MG63 (cell line): ENCODE results near the gene ARID3A. TPM values are rescaled to one million over a fixed set of nuclear protein-coding genes. Genes with fewer than 3 reads are reported as not detected.
A peak's percentile ranks its signal among the peaks of the same experiment; 100 is the strongest.

Experiments
- DNase-seq: peaks from one replicate; pipeline ENCODE4 v3.0.0-alpha.2; 2020
- H3K27me3 ChIP-seq: fragments of 250-450 bp; sonication (Bioruptor Pico); 2 replicates; pipeline ENCODE4 v1.5.1; 2020; ENCODE audit warnings: mild to moderate bottlenecking, moderate library complexity
- H3K36me3 ChIP-seq: fragments of 250-450 bp; sonication (Bioruptor Pico); 2 replicates; pipeline ENCODE4 v1.5.1; 2020; ENCODE audit warnings: mild to moderate bottlenecking, moderate library complexity
- H3K4me3 ChIP-seq: fragments of 250-450 bp; sonication (Bioruptor Pico); 2 replicates; pipeline ENCODE4 v1.5.1; 2020; ENCODE audit warnings: mild to moderate bottlenecking, moderate library complexity
- H3K9me3 ChIP-seq: fragments of 250-450 bp; sonication (Bioruptor Pico); 2 replicates; pipeline ENCODE4 v1.5.1; 2020; ENCODE audit warnings: mild to moderate bottlenecking, moderate library complexity
- total RNA-seq: library from RNA; depleted of rRNA; stranded (reverse); fragments of >200 nt; shearing (Covaris generic); gene quantifications from 2 replicates; pipeline ENCODE4 v1.2.3, GENCODE V29; 2014; ENCODE audit warnings: low replicate concordance

Gene ARID3A
- total RNA-seq, 1 experiment from 2014 or later, result 6.6 TPM

DNA sequence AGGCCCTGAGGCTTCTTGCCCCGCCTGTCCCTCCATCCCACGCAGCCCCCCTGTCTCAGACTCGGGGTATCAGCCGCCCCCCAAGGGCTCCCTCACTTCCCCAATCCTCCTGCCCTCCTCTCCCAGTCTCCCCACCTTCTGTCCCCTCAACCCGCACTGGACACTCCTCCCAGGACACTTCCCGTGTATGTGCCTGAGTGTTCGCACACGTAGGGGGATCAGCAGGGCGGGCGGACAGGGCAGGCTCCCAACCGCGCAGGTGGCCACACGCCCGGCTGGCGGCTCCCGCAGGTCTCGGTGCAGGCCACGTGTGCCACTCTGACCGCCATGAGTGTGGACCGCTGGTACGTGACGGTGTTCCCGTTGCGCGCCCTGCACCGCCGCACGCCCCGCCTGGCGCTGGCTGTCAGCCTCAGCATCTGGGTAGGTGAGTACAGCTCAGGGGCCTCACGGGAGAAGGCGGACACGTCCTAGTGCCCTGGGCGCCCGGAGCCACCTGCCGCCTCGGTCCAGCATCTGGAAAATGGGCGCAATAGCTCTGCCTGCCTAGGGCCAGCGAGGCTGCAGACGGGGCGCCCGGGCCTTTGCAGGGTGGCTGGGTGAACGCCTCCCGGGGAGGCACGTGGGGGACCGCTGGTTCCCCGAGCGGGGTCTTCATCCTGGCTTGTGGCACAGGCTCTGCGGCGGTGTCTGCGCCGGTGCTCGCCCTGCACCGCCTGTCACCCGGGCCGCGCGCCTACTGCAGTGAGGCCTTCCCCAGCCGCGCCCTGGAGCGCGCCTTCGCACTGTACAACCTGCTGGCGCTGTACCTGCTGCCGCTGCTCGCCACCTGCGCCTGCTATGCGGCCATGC, 6.4 kb upstream of the ARID3A start:
- H3K27me3 ChIP-seq, result peaks cover 3% of the 10 kb centered on the region; the same call in 1 of the 2 replicates
- no peaks in the 10 kb centered on the region for H3K36me3 ChIP-seq
- no peak overlapping the region for H3K4me3 ChIP-seq
- H3K9me3 ChIP-seq, result no peaks in the 10 kb centered on the region
- no peak for DNase-seq

DNA sequence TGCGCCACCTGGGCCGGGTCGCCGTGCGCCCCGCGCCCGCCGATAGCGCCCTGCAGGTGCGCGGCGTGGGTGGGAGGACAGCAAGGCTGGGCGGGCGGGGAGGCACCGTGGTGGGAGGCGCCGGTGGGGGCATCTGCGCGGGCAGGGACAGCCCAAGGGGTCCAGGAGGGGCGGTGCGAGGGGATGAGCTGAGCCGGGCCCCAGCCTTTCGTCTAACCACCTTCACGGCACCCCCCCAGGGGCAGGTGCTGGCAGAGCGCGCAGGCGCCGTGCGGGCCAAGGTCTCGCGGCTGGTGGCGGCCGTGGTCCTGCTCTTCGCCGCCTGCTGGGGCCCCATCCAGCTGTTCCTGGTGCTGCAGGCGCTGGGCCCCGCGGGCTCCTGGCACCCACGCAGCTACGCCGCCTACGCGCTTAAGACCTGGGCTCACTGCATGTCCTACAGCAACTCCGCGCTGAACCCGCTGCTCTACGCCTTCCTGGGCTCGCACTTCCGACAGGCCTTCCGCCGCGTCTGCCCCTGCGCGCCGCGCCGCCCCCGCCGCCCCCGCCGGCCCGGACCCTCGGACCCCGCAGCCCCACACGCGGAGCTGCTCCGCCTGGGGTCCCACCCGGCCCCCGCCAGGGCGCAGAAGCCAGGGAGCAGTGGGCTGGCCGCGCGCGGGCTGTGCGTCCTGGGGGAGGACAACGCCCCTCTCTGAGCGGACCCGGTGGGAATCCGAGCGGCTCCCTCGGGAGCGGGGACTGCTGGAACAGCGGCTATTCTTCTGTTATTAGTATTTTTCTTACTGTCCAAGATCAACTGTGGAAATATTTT, 5.6 kb upstream of the ARID3A start:
- Histone ChIP-seq H3K9me3 (no peaks in the 10 kb centered on the region), H3K27me3 (peaks cover 3% of the 10 kb centered on the region; the same call in 1 of the 2 replicates), H3K36me3 (no peaks in the 10 kb centered on the region), H3K4me3 (no peak overlapping the region)
- DNase-seq, result no peak

DNA sequence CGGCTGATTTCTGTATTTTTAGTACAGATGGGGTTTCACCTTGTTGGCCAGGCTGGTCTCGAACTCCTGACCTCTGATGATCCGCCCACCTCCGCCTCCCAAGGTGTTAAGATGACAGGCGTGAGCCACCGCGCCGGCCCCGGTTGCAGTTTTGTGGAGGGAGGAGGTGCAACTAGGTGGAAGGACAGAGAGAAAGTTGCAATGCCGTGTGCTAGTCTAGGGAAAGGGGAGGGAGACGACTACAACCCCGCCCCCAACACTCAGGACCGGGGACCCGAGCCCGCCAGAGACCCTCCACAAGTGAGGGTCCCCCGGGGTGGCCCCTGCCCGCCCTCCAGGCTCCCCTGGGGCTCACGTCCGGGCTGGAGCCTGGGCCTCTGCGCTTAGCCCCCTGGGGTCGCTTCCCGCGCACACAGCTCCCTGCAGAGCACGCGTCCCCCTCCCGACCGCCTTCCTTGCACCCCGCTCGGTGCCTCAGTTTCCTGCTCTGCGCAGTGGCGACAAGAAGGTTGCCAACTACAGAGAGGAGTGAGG, 1.2 kb upstream of the ARID3A start:
- Histone ChIP-seq H3K4me3 (peak overlapping the region; percentile 64), H3K27me3 (no peaks in the 10 kb centered on the region), H3K36me3 (no peaks in the 10 kb centered on the region), H3K9me3 (no peaks in the 10 kb centered on the region)
- DNase-seq, result no peak

DNA sequence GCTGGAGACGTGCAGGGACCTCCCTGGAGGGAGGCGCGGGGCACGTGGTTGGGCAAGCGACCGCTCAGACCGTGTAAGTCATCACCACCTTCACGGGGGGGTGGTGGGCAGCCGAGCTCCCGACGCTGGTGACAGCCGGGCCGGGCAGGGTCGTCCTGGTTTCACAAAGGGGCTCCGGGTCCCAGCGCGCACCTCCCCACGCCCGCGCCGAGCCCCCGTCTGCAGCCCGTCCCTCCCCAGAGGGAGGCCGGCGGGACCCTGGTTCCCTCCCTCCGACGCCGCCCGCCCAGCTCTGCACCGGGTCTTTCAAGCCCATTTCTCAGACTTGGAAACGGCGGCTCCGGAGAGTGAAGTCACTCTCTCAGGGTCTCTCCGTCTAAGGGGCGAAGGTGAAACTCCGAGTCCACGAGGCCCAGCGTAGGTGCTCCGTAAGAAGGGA, 729 bp upstream of the ARID3A start:
- DNase-seq, result peak; percentile 30
- Histone ChIP-seq H3K9me3 (no peaks in the 10 kb centered on the region), H3K36me3 (no peaks in the 10 kb centered on the region), H3K4me3 (peak overlapping the region; percentile 64), H3K27me3 (no peaks in the 10 kb centered on the region)

DNA sequence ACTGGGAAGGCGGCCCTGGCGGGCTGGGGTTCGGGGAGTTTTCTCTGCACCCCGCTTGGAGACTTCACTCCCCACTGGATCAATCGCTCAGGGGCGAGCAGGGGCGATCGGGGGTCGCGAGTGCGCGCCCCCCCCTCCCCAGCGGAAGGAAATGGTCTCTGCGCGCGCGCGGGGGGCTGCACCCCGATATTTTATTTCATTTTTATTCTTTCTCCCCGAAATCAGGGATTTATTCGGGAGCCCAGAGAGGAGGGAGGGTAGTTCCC, 421 bp downstream of the ARID3A start:
- DNase-seq, result no peak
- Histone ChIP-seq H3K9me3 (no peaks in the 10 kb centered on the region), H3K27me3 (no peaks in the 10 kb centered on the region), H3K36me3 (no peaks in the 10 kb centered on the region), H3K4me3 (peak overlapping the region; percentile 64)

DNA sequence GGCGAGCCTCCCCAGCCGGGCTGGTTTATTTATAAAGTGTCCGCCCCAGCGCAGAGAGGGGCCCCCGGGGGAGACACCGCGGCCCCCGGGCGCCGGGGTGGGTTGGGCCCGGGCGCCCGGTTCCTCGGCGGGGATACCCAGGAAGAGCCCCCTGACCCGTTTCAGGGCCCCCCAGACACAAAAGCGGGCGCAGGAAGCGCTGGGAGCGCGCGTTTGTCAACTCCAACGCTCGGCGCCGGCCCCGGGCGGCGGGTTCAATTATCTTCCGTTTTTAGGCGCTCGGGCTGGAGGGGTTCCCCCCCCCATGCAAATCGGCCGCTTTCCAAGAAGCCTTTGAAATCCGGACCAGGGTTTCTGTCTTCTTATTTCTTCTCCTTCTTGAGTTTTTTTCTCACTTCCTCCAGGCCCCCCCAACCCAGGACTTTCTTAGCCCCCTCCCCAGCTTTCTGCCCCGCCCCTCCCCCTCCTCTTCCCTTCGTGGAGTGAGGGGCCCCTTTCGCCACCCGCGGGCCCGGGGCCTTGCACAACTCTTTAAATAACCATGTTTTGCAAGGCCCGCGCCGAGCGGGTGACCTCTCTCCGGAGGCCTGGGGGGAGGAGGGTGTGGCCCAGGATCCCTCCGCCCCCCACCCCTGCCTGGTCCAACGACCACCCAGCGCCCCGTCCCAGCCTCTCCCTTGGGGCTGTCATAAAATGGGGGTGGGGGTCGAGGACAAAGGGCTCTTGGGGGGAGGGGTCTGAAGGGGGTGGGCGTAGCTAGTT, 935 bp downstream of the ARID3A start:
- peak; percentile 28 for DNase-seq
- Histone ChIP-seq H3K4me3 (peak overlapping the region; percentile 64), H3K27me3 (no peaks in the 10 kb centered on the region), H3K9me3 (no peaks in the 10 kb centered on the region), H3K36me3 (no peaks in the 10 kb centered on the region)

DNA sequence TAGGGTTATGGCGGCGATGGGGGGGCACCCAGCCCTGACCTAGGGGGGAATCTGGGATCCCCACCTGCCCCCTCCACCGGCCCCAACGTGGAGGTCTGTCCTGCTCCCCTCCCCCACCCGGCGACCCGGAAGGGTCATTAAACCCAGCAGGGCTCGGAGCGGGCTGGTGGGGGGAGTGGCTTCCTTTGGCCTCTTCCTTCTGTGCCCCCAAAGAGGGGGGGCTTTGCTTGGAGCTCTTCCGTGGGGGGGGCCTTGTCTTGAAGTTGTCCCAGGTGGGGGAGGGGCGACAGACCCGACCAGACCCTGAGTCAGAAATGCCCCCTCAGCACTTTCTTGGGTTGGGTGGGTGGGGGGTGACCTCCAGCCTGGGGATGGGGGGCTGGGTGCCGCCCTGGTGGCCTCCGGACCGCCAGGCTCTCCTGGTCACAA, 1.5 kb downstream of the ARID3A start:
- Histone ChIP-seq H3K36me3 (no peaks in the 10 kb centered on the region), H3K9me3 (no peaks in the 10 kb centered on the region), H3K4me3 (no peak overlapping the region; the same call in 1 of the 2 replicates), H3K27me3 (no peaks in the 10 kb centered on the region)
- no peak for DNase-seq

DNA sequence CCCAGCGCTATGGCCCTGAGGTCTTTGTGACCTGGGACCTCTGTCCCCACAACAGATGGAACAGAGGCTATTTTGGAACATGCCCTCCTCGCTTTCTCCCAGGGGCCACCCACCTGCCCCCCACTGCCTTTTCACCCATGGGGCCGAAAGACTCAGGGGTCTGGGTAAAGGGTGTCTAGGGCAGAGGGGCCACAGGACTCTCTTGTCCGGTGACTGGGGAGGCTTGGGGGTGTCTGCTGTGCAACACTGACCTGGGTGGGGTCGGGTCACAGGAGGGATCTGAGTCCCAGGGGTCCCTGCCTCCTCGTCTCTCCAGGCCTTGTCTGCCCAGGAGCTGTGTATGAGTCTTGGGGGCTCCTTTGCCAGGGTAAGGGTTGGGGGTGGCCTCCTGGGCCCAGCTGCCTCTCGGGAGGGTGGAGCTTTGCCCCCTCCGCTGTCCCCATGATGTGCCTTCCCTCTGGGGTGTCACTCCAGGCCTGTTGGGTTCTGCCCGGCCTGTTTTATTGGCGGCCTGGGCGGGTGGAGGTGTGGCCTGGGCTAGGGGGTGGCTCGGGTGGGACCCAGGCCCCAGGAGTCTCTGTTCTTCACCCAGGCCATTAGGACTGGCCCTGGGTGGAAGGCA, 2.1 kb downstream of the ARID3A start:
- no peaks in the 10 kb centered on the region for H3K27me3 ChIP-seq
- no peaks in the 10 kb centered on the region for H3K9me3 ChIP-seq
- H3K4me3 ChIP-seq, result no peak overlapping the region
- DNase-seq, result no peak
- H3K36me3 ChIP-seq, result no peaks in the 10 kb centered on the region

DNA sequence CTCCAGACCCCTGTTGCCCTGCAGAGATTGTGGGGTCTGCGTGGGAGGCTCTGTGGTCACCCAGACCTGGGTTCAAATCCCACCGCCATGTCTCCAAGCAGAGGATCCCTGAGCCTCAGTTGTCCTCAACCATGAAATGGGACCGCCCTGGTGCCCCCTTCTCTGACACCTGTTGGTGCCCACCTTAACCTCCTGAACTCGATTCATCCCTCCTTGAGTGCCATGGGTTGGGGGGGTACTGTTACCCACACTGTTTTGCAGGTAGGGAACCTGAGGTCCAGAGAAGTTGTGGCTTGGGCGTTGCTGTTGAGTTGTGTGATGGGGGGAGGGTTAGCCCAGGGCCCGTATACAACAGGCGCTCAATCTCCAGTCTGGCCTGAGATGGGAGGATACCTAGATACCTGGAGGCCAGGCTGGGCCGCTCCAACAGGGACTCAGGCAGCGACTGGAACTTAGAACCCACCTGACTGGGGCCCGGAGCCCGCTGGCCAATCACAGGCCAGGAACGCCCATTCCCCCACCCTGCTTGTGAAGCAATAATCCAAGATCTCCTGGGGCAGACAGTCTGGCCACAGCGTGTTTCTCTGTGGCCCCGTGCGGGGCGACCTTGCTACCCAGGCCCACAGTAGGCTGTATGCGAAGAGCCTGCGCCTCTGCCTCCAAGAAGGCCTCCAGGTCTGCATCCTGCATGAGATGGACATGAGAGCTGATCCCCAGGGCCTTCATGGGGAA, 2.8 kb downstream of the ARID3A start:
- H3K4me3 ChIP-seq, result no peak overlapping the region
- no peaks in the 10 kb centered on the region for H3K27me3 ChIP-seq
- DNase-seq, result no peak
- no peaks in the 10 kb centered on the region for H3K9me3 ChIP-seq
- no peaks in the 10 kb centered on the region for H3K36me3 ChIP-seq

DNA sequence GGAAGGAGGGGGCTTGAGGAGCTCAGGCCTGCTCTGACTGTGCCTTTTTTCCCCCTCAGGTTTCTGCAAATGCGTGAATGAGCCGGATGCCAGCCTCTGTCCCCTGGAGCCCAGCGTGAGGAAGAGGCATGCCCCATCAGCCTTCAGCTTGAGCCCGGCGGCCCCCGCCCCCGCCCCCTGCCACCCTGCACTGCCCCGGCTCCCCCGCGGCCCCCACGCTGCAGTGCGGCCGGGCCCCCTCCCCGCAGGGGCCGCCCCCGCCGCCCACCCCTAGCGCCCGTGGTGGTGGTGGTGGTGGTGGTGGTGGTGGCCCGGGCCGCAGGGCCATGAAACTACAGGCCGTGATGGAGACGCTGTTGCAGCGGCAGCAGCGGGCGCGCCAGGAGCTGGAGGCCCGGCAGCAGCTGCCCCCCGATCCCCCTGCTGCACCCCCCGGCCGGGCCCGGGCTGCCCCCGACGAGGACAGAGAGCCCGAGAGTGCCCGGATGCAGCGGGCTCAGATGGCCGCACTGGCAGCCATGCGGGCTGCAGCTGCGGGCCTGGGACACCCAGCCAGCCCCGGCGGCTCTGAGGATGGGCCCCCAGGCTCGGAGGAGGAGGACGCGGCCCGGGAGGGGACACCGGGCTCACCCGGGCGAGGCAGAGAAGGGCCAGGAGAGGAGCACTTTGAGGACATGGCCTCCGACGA, 3.5 kb downstream of the ARID3A start:
- no peak for DNase-seq
- H3K4me3 ChIP-seq, result no peak overlapping the region
- no peaks in the 10 kb centered on the region for H3K9me3 ChIP-seq
- H3K27me3 ChIP-seq, result no peaks in the 10 kb centered on the region
- H3K36me3 ChIP-seq, result no peaks in the 10 kb centered on the region

DNA sequence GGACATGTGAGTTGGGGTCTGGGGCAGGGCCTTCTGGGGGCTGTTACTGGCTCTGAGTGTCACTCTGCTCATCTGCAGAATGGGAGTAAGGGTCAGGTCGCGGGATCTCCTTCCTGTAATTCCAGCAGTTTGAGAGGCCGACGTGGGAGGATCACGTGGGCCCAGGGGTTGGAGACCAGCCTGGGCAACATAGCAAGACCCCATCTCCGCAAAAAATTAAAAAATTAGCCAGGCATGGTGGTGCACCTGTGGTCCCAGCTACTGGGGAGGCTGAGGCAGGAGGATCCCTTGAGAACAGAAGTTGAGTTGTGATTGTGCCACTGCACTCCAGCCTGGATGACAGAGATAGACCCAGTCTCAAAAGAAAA, 4.0 kb downstream of the ARID3A start:
- H3K27me3 ChIP-seq, result no peaks in the 10 kb centered on the region
- H3K9me3 ChIP-seq, result no peaks in the 10 kb centered on the region
- DNase-seq, result no peak
- no peaks in the 10 kb centered on the region for H3K36me3 ChIP-seq
- no peak overlapping the region for H3K4me3 ChIP-seq

DNA sequence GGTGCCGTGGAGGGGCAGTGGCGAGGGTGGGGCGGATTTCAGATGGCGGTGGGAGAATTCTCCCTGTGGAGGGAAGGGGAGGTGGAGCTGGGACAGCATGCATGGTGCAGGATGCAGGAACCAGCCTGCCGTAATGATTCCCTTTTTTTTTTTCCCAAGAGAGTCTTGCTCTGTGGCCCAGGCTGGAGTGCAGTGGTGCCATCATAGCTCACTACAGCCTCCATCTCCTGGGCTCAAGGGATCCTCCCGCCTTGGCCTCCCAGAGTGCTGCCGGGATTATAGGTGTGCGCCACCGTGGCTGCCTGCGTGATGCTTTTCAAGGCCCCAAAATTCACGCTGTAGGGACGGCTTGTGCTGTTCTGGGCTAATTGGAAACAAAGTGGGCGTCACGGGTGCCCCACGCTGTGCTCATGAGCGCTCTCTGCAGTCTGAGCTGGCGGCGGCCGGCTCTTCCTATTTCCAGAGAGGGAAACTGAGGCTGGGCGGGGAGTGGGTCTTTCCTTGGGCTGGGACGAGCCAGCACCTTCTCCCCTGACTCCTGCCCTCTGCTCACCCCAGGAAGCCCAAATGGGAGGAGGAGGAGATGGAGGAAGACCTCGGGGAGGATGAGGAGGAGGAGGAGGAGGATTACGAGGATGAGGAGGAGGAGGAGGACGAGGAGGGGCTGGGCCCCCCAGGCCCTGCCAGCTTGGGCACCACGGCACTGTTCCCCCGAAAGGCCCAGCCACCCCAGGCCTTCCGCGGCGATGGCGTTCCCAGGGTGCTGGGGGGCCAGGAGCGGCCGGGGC, 6.2 kb downstream of the ARID3A start:
- no peaks in the 10 kb centered on the region for H3K36me3 ChIP-seq
- H3K9me3 ChIP-seq, result no peaks in the 10 kb centered on the region
- H3K4me3 ChIP-seq, result no peak overlapping the region
- no peaks in the 10 kb centered on the region for H3K27me3 ChIP-seq
- no peak for DNase-seq

DNA sequence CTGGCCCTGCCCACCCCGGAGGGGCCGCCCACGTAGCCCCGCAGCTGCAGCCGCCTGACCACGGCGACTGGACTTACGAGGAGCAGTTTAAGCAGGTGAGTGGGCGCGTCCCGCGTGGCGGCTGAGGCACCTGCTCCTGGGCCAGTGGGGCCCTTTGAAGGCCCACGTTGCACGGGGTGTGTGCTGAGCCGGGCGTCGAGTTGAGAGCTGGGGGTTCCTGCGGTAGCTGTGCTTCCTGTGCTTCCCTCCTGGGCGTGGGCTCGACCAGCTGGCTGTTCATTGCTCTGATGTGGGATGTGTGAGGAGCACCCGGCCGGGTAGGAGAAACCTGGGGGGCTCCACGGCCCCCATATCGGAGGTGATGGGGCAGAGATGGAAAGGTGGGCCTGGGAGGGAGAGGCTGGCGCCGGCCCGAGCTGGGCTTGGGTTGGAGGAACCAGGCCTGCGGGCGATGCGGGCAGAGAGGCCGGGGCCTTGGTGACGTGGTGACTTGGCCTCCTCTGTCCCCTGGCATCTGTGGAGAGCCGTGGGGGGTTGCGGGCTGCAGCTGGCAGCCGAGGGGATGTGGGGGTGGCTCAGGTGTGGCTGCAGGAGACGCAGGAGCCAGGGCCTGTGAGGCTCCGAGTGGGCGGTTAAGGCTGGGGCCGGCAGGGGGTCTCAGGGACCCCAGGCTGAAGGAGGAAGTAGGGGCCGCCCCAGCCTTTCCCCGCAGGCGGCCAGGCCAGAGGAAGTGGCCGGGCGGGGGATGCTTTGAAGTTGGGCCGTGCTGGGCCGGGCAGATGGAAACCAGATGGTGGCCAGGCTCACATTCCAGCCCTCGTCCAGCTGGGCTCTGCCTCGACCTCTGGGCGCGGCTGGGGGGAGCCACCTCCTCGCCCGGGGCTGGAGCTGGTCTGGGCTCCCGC, 7.1 kb downstream of the ARID3A start:
- H3K27me3 ChIP-seq, result no peaks in the 10 kb centered on the region
- no peak overlapping the region for H3K4me3 ChIP-seq
- DNase-seq, result peak; percentile 94
- no peaks in the 10 kb centered on the region for H3K36me3 ChIP-seq
- no peaks in the 10 kb centered on the region for H3K9me3 ChIP-seq

DNA sequence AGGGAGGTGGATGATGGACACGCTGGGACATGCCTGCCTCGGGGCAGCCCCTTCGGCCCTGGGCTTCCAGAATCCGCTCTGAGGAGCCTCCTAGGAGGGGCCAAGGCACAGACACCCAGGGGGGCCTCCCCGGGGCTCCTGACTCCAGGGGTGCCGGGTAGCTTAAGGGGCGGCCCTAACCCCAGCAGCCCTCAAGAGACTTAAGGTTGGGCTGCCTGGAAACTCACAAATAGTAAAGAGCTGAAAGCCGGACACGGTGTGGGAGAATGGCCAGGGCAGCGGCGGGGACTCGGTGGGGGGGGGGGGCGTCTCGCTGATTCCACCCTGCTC, 7.7 kb downstream of the ARID3A start:
- DNase-seq, result no peak
- Histone ChIP-seq H3K4me3 (no peak overlapping the region), H3K36me3 (no peaks in the 10 kb centered on the region), H3K27me3 (no peaks in the 10 kb centered on the region), H3K9me3 (no peaks in the 10 kb centered on the region)
